K562 (cell line): ENCODE results near the gene GFM2. TPM values are rescaled to one million over a fixed set of nuclear protein-coding genes. Genes with fewer than 3 reads are reported as not detected.

Experiments
- CBX1 ChIP-seq: sonication (generic); IDR thresholded peaks from 2 replicates; pipeline ENCODE4 v1.6.1; 2016; ENCODE audit warnings: antibody characterized with exemption, low read depth, mild to moderate bottlenecking
- EHMT2 ChIP-seq: fragments of 450-650 bp; IDR thresholded peaks from 2 replicates; pipeline ENCODE4 v1.6.1; 2018; ENCODE audit warnings: antibody characterized with exemption
- GABPA ChIP-seq: fragments of 200-800 bp; sonication (Bioruptor generic); conservative IDR thresholded peaks from 2 replicates; pipeline ENCODE4 v1.6.1; 2016; ENCODE audit warnings: low read depth, missing genetic modification characterization, missing compliant biosample characterization
- GATA2 ChIP-seq: sonication (generic); formaldehyde crosslinking; IDR thresholded peaks from 2 replicates; pipeline ENCODE4 v1.4.0; 2020; ENCODE audit warnings: mild to moderate bottlenecking, missing genetic modification reagents
- HMGN3 ChIP-seq: IDR thresholded peaks from 2 replicates; pipeline ENCODE4 v1.6.1; 2011; ENCODE audit warnings: borderline replicate concordance, low read depth, mild to moderate bottlenecking, mixed read lengths, low read length; ENCODE audit not compliant: insufficient read length; ENCODE audit errors: extremely low read depth
- KDM2B ChIP-seq: fragments of 250-450 bp; sonication (Bioruptor Pico); IDR thresholded peaks from 2 replicates; pipeline ENCODE4 v1.8.0; 2021; ENCODE audit warnings: mild to moderate bottlenecking, moderate library complexity
- LEF1 ChIP-seq: fragments of 450-650 bp; IDR thresholded peaks from 2 replicates; pipeline ENCODE4 v1.6.1; 2016; ENCODE audit warnings: mild to moderate bottlenecking
- MTF1 ChIP-seq: fragments of 250-450 bp; sonication (Bioruptor Pico); IDR thresholded peaks from 2 replicates; pipeline ENCODE4 v1.9.0; 2021; ENCODE audit warnings: moderate library complexity, mild to moderate bottlenecking, inconsistent platforms, borderline replicate concordance
- NUFIP1 ChIP-seq: fragments of 450-650 bp; IDR thresholded peaks from 2 replicates; pipeline ENCODE4 v1.6.1; 2018; ENCODE audit not compliant: partially characterized antibody
- PCBP2 ChIP-seq: fragments of 200-400 bp; formaldehyde crosslinking; IDR thresholded peaks from 2 replicates; pipeline ENCODE4 v1.6.1; 2018; ENCODE audit warnings: low read length, low read depth, mild to moderate bottlenecking, moderate library complexity; ENCODE audit not compliant: poor library complexity, severe bottlenecking
- RBM39 ChIP-seq: fragments of 200-400 bp; formaldehyde crosslinking; optimal IDR thresholded peaks from 2 replicates; pipeline ENCODE3; 2018; ENCODE audit warnings: low read depth, low read length
- RHOXF2B ChIP-seq: fragments of 250-450 bp; sonication (Bioruptor Pico); conservative IDR thresholded peaks from 2 replicates; pipeline ENCODE4 v1.5.1; 2021
- SMARCE1 ChIP-seq: fragments of 450-650 bp; IDR thresholded peaks from 2 replicates; pipeline ENCODE4 v1.7.1; 2016; ENCODE audit warnings: mild to moderate bottlenecking
- SMC3 ChIP-seq: conservative IDR thresholded peaks from 2 replicates; pipeline ENCODE4 v1.6.1; 2011; ENCODE audit warnings: low read depth, low read length, improper control_type of control experiment; ENCODE audit not compliant: insufficient read depth
- SNIP1 ChIP-seq: fragments of 450-650 bp; IDR thresholded peaks from 2 replicates; pipeline ENCODE4 v1.7.1; 2017; ENCODE audit warnings: low read depth, mild to moderate bottlenecking
- TRIM24 ChIP-seq, 2 experiments: fragments of 450-650 bp; IDR thresholded peaks; 2 replicates each; pipeline ENCODE4 v1.6.1; 2016
- ZFP1 ChIP-seq: fragments of 450-650 bp; formaldehyde crosslinking; IDR thresholded peaks from 2 replicates; pipeline ENCODE4 v1.4.0; 2020; ENCODE audit warnings: mild to moderate bottlenecking, mixed read lengths
- ZFX ChIP-seq: sonication (generic); formaldehyde crosslinking; IDR thresholded peaks from 2 replicates; pipeline ENCODE4 v1.8.0; 2022; ENCODE audit warnings: mild to moderate bottlenecking, missing genetic modification reagents, moderate library complexity
- ZNF589 ChIP-seq: fragments of 200-800 bp; sonication (Bioruptor generic); IDR thresholded peaks from 2 replicates; pipeline ENCODE4 v1.6.1; 2016; ENCODE audit warnings: low read depth, missing genetic modification characterization, missing compliant biosample characterization
- ZNF695 ChIP-seq: fragments of 450-650 bp; formaldehyde crosslinking; IDR thresholded peaks from 2 replicates; pipeline ENCODE4 v1.4.0; 2020; ENCODE audit warnings: mild to moderate bottlenecking, moderate library complexity
- polyA plus RNA-seq, 8 experiments: library from polyadenylated mRNA; depleted of rRNA in 4 of 8; stranded (reverse) in 5 of 8; unstranded in 3 of 8; fragments of >200 nt; fragmentation: Nextera tagmentation in 2 of 8; fragmentation: Illumina TruSeq in 1 of 8; extraction: Ambion mirVana in 2 of 8; extraction: Trizol in 1 of 8; gene quantifications; 2 replicates each; pipeline versions ENCODE4 v1.2.1 to v1.2.3, GENCODE V29; 2011 to 2014; ENCODE audit warnings: inconsistent platforms in 1 of 8, missing spikeins in 1 of 8
- total RNA-seq, 7 experiments: library from RNA; depleted of rRNA in 6 of 7; stranded (reverse); fragments of >200 nt in 6 of 7; fragmentation: Illumina TruSeq in 2 of 7; extraction: Trizol in 2 of 7; gene quantifications; 2 replicates each; pipeline versions ENCODE4 v1.2.1 to v1.2.3, GENCODE V29; 2011 to 2021; ENCODE audit warnings: low replicate concordance in 1 of 7
- TF ChIP-seq, protein P1 (sequence below), 3 experiments: IDR thresholded peaks in 2 of 3; conservative IDR thresholded peaks in 1 of 3; 2 replicates each; pipeline ENCODE4 v1.5.1; 2011 to 2012; ENCODE audit warnings: low read length in 3 of 3, mild to moderate bottlenecking in 3 of 3, control low read depth in 2 of 3, improper control_type of control experiment in 1 of 3, inconsistent platforms in 1 of 3, low read depth in 1 of 3, mixed read lengths in 1 of 3, moderate library complexity in 1 of 3; ENCODE audit not compliant: insufficient read depth in 2 of 3
- TF ChIP-seq, protein P2 (sequence below): fragments of 150-350 bp; IDR thresholded peaks from 2 replicates; pipeline ENCODE4 v1.6.1; 2014; ENCODE audit warnings: low read depth, mild to moderate bottlenecking, low read length, borderline replicate concordance

The GFM2 gene
- total and polyA plus RNA-seq, 9 of the 15 experiments (the other 6 are each of a cell fraction or from before 2014, with no cell fraction given), result 32.8 to 78.2 (median 52.5) TPM

DNA sequence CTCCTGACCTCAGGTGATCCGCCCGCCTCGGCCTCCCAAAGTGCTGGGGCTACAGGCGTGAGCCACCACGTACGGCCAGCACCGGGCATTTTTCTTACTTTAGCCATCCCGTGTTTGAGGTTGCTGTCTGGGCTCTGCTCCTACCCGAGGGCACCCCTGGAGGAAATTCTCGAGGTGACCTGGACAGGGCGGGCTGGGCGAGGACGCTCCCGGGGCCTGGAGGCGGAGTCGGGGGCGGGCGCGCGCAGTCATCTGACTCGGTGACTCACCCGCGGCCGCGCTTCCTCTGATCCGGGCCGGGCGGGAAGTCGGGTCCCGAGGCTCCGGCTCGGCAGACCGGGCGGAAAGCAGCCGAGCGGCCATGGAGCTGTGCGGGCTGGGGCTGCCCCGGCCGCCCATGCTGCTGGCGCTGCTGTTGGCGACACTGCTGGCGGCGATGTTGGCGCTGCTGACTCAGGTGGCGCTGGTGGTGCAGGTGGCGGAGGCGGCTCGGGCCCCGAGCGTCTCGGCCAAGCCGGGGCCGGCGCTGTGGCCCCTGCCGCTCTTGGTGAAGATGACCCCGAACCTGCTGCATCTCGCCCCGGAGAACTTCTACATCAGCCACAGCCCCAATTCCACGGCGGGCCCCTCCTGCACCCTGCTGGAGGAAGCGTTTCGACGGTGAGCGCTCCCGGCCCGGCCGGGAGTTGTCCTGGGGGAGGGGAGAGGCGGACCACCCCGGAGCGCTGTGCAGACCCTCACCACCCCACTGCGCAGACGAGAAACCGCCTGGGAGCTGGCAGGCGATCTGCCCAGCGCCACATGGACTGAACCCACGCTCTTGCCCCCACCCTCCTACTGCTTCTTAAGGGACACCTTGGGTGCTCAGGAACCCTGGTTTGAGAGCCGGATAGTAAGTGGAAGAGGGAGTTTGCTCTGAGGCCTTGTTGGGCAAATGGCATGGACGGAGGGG lies 81.7 kb downstream of the GFM2 start, which contains the start of gene HEXB (continued):
- TF ChIP-seq GATA2 (CRISPR knock-in tag) (no peak), HMGN3 (no peak), NUFIP1 (no peak), LEF1 (no peak), SNIP1 (no peak), CBX1 (no peak), RBM39 (no peak), SMARCE1 (no peak), SMC3 (no peak), PCBP2 (no peak), ZFX (peak; percentile 96), GABPA (tag) (peak; percentile 62), ZNF589 (CRISPR knock-in tag) (no peak), ZFP1 (CRISPR knock-in tag) (no peak), ZNF695 (CRISPR knock-in tag) (no peak), EHMT2 (no peak), RHOXF2B (CRISPR knock-in tag) (no peak), MTF1 (CRISPR knock-in tag) (no peak), KDM2B (CRISPR knock-in tag) (no peak), TRIM24 (IDR thresholded peaks at IDR 0.05) (no peak; a peak in 1 of 4 replicates)
- TF ChIP-seq, protein P1, sequence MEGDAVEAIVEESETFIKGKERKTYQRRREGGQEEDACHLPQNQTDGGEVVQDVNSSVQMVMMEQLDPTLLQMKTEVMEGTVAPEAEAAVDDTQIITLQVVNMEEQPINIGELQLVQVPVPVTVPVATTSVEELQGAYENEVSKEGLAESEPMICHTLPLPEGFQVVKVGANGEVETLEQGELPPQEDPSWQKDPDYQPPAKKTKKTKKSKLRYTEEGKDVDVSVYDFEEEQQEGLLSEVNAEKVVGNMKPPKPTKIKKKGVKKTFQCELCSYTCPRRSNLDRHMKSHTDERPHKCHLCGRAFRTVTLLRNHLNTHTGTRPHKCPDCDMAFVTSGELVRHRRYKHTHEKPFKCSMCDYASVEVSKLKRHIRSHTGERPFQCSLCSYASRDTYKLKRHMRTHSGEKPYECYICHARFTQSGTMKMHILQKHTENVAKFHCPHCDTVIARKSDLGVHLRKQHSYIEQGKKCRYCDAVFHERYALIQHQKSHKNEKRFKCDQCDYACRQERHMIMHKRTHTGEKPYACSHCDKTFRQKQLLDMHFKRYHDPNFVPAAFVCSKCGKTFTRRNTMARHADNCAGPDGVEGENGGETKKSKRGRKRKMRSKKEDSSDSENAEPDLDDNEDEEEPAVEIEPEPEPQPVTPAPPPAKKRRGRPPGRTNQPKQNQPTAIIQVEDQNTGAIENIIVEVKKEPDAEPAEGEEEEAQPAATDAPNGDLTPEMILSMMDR (IDR thresholded peaks at IDR 0.05 in 2 of 3, conservative IDR thresholded peaks at IDR 0.05 in 1 of 3; ENCODE audit: insufficient read depth in 2 of 3, low read depth in 1 of 3, low read length in 3 of 3), result peak in 1 of 3 experiments; percentile 40; a peak in 3 of 6 replicates
- TF ChIP-seq, protein P2, sequence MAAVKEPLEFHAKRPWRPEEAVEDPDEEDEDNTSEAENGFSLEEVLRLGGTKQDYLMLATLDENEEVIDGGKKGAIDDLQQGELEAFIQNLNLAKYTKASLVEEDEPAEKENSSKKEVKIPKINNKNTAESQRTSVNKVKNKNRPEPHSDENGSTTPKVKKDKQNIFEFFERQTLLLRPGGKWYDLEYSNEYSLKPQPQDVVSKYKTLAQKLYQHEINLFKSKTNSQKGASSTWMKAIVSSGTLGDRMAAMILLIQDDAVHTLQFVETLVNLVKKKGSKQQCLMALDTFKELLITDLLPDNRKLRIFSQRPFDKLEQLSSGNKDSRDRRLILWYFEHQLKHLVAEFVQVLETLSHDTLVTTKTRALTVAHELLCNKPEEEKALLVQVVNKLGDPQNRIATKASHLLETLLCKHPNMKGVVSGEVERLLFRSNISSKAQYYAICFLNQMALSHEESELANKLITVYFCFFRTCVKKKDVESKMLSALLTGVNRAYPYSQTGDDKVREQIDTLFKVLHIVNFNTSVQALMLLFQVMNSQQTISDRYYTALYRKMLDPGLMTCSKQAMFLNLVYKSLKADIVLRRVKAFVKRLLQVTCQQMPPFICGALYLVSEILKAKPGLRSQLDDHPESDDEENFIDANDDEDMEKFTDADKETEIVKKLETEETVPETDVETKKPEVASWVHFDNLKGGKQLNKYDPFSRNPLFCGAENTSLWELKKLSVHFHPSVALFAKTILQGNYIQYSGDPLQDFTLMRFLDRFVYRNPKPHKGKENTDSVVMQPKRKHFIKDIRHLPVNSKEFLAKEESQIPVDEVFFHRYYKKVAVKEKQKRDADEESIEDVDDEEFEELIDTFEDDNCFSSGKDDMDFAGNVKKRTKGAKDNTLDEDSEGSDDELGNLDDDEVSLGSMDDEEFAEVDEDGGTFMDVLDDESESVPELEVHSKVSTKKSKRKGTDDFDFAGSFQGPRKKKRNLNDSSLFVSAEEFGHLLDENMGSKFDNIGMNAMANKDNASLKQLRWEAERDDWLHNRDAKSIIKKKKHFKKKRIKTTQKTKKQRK, result no peak
